H1 (cell line): Measurements from ENCODE around the gene CALM1. TPM values are rescaled to one million over a fixed set of nuclear protein-coding genes. Genes with fewer than 3 reads are reported as not detected.

Source experiments
- CTCF ChIA-PET: fragments of 300-600 bp; sonication (Branson Sonifier 250); formaldehyde crosslinking; loops from one replicate; lab custom pipeline; 2021; ENCODE audit not compliant: partially characterized antibody; lab: Charles Lee
- POLR2A ChIA-PET: fragments of 300-600 bp; sonication (Branson Sonifier 250); formaldehyde crosslinking; loops from one replicate; lab custom pipeline; 2021; ENCODE audit warnings: inconsistent platforms; ENCODE audit not compliant: partially characterized antibody; lab: Charles Lee
- DNase-seq, 2 experiments: peaks; one replicate each; pipeline versions ENCODE4 v3.0.0 to v3.0.0-alpha.2; 2010 to 2022; ENCODE audit warnings: low spot score in 2 of 2, low read depth in 1 of 2, mixed read lengths in 1 of 2
- FAIRE-seq: peaks from 2 replicates; lab custom pipeline; 2011; peaks lifted over from hg19 to GRCh38; lab: Jason Lieb, UNC
- H2AFZ ChIP-seq: 2 replicates; pipeline ENCODE4 v1.8.1; 2012; ENCODE audit warnings: low read length, inconsistent platforms
- H2AK5ac ChIP-seq: 2 replicates; pipeline ENCODE4 v1.6.1; 2013; ENCODE audit warnings: low read depth, low read length
- H2BK120ac ChIP-seq: replicated peaks from 2 replicates; pipeline ENCODE3; 2013; ENCODE audit warnings: low read depth, low read length, inconsistent platforms
- H2BK12ac ChIP-seq: 2 replicates; pipeline ENCODE4 v1.6.1; 2013; ENCODE audit warnings: low read depth, low read length
- H2BK15ac ChIP-seq: 2 replicates; pipeline ENCODE4 v1.6.1; 2013; ENCODE audit warnings: low read length
- H2BK20ac ChIP-seq: 2 replicates; pipeline ENCODE4 v1.6.1; 2013; ENCODE audit warnings: low read length
- H2BK5ac ChIP-seq: 2 replicates; pipeline ENCODE4 v1.6.1; 2013; ENCODE audit warnings: low read depth, low read length
- H3K14ac ChIP-seq: 2 replicates; pipeline ENCODE4 v1.6.1; 2013; ENCODE audit warnings: inconsistent platforms; ENCODE audit not compliant: insufficient read length
- H3K18ac ChIP-seq: 2 replicates; pipeline ENCODE4 v1.6.1; 2013; ENCODE audit warnings: low read length; ENCODE audit errors: extremely low read depth
- H3K23ac ChIP-seq: 2 replicates; pipeline ENCODE4 v1.6.1; 2013; ENCODE audit warnings: inconsistent platforms; ENCODE audit not compliant: insufficient read length
- H3K23me2 ChIP-seq: 2 replicates; pipeline ENCODE4 v1.6.1; 2013; ENCODE audit warnings: low read depth, low read length
- H3K27ac ChIP-seq: 2 replicates; pipeline ENCODE4 v1.6.1; 2011; ENCODE audit warnings: low read depth, low read length, inconsistent platforms
- H3K27me3 ChIP-seq, 4 experiments: replicated peaks in 1 of 4; 1 replicate in 1 of 4; 2 replicates in 3 of 4; pipeline versions ENCODE4 v1.6.1 to v1.8.1; 2011 to 2013; ENCODE audit warnings: low read length in 3 of 4, mild to moderate bottlenecking in 3 of 4, inconsistent platforms in 2 of 4, mixed read lengths in 2 of 4, moderate library complexity in 1 of 4; ENCODE audit not compliant: control insufficient read depth in 3 of 4, insufficient read depth in 3 of 4; ENCODE audit errors: extremely low read depth in 1 of 4
- H3K36me3 ChIP-seq, 4 experiments: 2 replicates each; pipeline versions ENCODE4 v1.6.1 to v1.8.1; 2011 to 2013; ENCODE audit warnings: mild to moderate bottlenecking in 4 of 4, low read length in 3 of 4, moderate library complexity in 2 of 4, control low read depth in 1 of 4, inconsistent platforms in 1 of 4; ENCODE audit not compliant: insufficient read depth in 4 of 4, control insufficient read depth in 2 of 4
- H3K4ac ChIP-seq: replicated peaks from 2 replicates; pipeline ENCODE3; 2013; ENCODE audit warnings: low read length, low read depth, mixed read lengths, inconsistent platforms; ENCODE audit not compliant: insufficient read length
- H3K4me1 ChIP-seq, 4 experiments: replicated peaks in 1 of 4; 1 replicate in 1 of 4; 2 replicates in 3 of 4; pipeline versions ENCODE4 v1.6.1 to v1.8.1; 2011 to 2013; ENCODE audit warnings: low read length in 3 of 4, inconsistent platforms in 2 of 4, mixed read lengths in 1 of 4; ENCODE audit not compliant: insufficient read depth in 4 of 4, control insufficient read depth in 3 of 4
- H3K4me2 ChIP-seq, 2 experiments: 2 replicates each; pipeline versions ENCODE4 v1.6.1 to v1.8.1; 2011 to 2013; ENCODE audit warnings: low read depth in 2 of 2, low read length in 2 of 2, control low read depth in 1 of 2, inconsistent platforms in 1 of 2, mild to moderate bottlenecking in 1 of 2; ENCODE audit not compliant: insufficient read depth in 1 of 2
- H3K4me3 ChIP-seq, 4 experiments: fragments of 200-600, 300-600 bp in 1 of 4; sonication (generic), shearing (Covaris generic), sonication (Bioruptor Twin) in 1 of 4; 2 replicates each; pipeline versions ENCODE4 v1.5.1 to v1.8.1; 2011 to 2016; ENCODE audit warnings: low read length in 4 of 4, low read depth in 3 of 4, control low read depth in 2 of 4, inconsistent platforms in 2 of 4, mild to moderate bottlenecking in 2 of 4, mixed read lengths in 1 of 4, moderate library complexity in 1 of 4; ENCODE audit not compliant: insufficient read depth in 2 of 4; ENCODE audit errors: extremely low read depth in 1 of 4
- H3K56ac ChIP-seq: replicated peaks from 2 replicates; pipeline ENCODE3; 2013; ENCODE audit warnings: low read depth, mild to moderate bottlenecking, mixed read lengths, low read length, inconsistent platforms; ENCODE audit not compliant: insufficient read length
- H3K79me1 ChIP-seq: 2 replicates; pipeline ENCODE4 v1.6.1; 2013; ENCODE audit warnings: low read depth, low read length, control low read depth
- H3K79me2 ChIP-seq, 2 experiments: 2 replicates each; pipeline versions ENCODE4 v1.6.1 to v1.8.1; 2012 to 2013; ENCODE audit warnings: low read length in 2 of 2, mild to moderate bottlenecking in 2 of 2, inconsistent platforms in 1 of 2; ENCODE audit not compliant: insufficient read depth in 2 of 2, control insufficient read depth in 1 of 2
- H3K9ac ChIP-seq, 4 experiments: replicated peaks in 1 of 4; 1 replicate in 1 of 4; 2 replicates in 3 of 4; pipeline versions ENCODE4 v1.6.1 to v1.8.1; 2011 to 2013; ENCODE audit warnings: low read depth in 3 of 4, low read length in 3 of 4, control low read depth in 2 of 4, mild to moderate bottlenecking in 2 of 4, moderate library complexity in 2 of 4, inconsistent platforms in 1 of 4; ENCODE audit errors: extremely low read depth in 1 of 4
- H3K9me3 ChIP-seq, 2 experiments: 2 replicates each; pipeline versions ENCODE4 v1.6.1 to v1.8.1; 2012 to 2013; ENCODE audit warnings: mild to moderate bottlenecking in 2 of 2, moderate library complexity in 2 of 2, control low read depth in 1 of 2, inconsistent platforms in 1 of 2, low read depth in 1 of 2, low read length in 1 of 2, mixed read lengths in 1 of 2; ENCODE audit not compliant: insufficient read depth in 2 of 2
- H4K20me1 ChIP-seq, 2 experiments: replicated peaks in 1 of 2; 2 replicates each; pipeline versions ENCODE3 to v1.8.1; 2011 to 2013; ENCODE audit warnings: inconsistent platforms in 2 of 2, low read length in 2 of 2, mild to moderate bottlenecking in 1 of 2; ENCODE audit not compliant: insufficient read depth in 2 of 2, control insufficient read depth in 1 of 2
- H4K5ac ChIP-seq: 2 replicates; pipeline ENCODE4 v1.6.1; 2013; ENCODE audit warnings: low read length, low read depth, mixed read lengths, inconsistent platforms; ENCODE audit not compliant: insufficient read length
- H4K8ac ChIP-seq: 2 replicates; pipeline ENCODE4 v1.8.0; 2013; ENCODE audit warnings: mild to moderate bottlenecking, moderate library complexity, low read length, inconsistent platforms; ENCODE audit not compliant: insufficient read depth; ENCODE audit errors: extremely low read depth
- H4K91ac ChIP-seq: replicated peaks from 2 replicates; pipeline ENCODE3; 2013; ENCODE audit warnings: low read length, mixed read lengths, inconsistent platforms; ENCODE audit not compliant: insufficient read length
- CBX5 ChIP-seq: fragments of 300-800, 300-1000 bp; sonication (generic); IDR thresholded peaks from 2 replicates; pipeline ENCODE4 v1.7.1; 2016; ENCODE audit warnings: antibody characterized with exemption, low read length, low read depth
- CHD1 ChIP-seq: IDR thresholded peaks from 2 replicates; pipeline ENCODE4 v1.6.1; 2012; ENCODE audit warnings: low read depth, low read length, improper control_type of control experiment
- EP300 ChIP-seq, 2 experiments: IDR thresholded peaks; 1 replicate in 1 of 2; 2 replicates in 1 of 2; pipeline ENCODE4 v1.6.1; 2011 to 2012; ENCODE audit warnings: low read depth in 2 of 2, low read length in 2 of 2, mild to moderate bottlenecking in 2 of 2, borderline replicate concordance in 1 of 2, inconsistent platforms in 1 of 2, moderate library complexity in 1 of 2
- EZH2 ChIP-seq: fragments of 200-600 bp; sonication (generic); IDR thresholded peaks from 2 replicates; pipeline ENCODE4 v1.7.1; 2012; ENCODE audit warnings: low read depth, mild to moderate bottlenecking, moderate library complexity, low read length, inconsistent platforms; ENCODE audit not compliant: severe bottlenecking
- GTF2F1 ChIP-seq: IDR thresholded peaks from 2 replicates; pipeline ENCODE4 v1.6.1; 2012; ENCODE audit warnings: low read depth, low read length, improper control_type of control experiment, borderline replicate concordance
- HDAC2 ChIP-seq, 2 experiments: fragments of 300-600 bp in 1 of 2; sonication (generic) in 1 of 2; IDR thresholded peaks; 2 replicates each; pipeline ENCODE4 v1.6.1; 2011 to 2012; ENCODE audit warnings: low read depth in 2 of 2, low read length in 2 of 2, mild to moderate bottlenecking in 2 of 2, moderate library complexity in 2 of 2, borderline replicate concordance in 1 of 2, inconsistent platforms in 1 of 2
- HDAC6 ChIP-seq: IDR thresholded peaks from one replicate; pipeline ENCODE4 v1.7.1; 2012; ENCODE audit warnings: low read depth, mild to moderate bottlenecking, inconsistent platforms, low read length, moderate library complexity
- JUN ChIP-seq: IDR thresholded peaks from 2 replicates; pipeline ENCODE4 v1.6.1; 2011; ENCODE audit warnings: low read depth, mild to moderate bottlenecking, improper control_type of control experiment, low read length
- KDM1A ChIP-seq: fragments of 200-600, 300-600 bp; sonication (generic); IDR thresholded peaks from 2 replicates; pipeline ENCODE4 v1.7.1; 2016; ENCODE audit warnings: mild to moderate bottlenecking, low read length, borderline replicate concordance
- POU5F1 ChIP-seq: IDR thresholded peaks from 2 replicates; pipeline ENCODE4 v1.6.1; 2011; ENCODE audit warnings: low read depth, mild to moderate bottlenecking, low read length, moderate library complexity
- SUZ12 ChIP-seq: fragments of 200-600 bp; sonication (generic); IDR thresholded peaks from 2 replicates; pipeline ENCODE4 v1.6.1; 2012; ENCODE audit warnings: mild to moderate bottlenecking, inconsistent platforms, low read length, moderate library complexity, mixed read lengths
- TAF7 ChIP-seq: optimal IDR thresholded peaks from 2 replicates; pipeline ENCODE3; 2011; ENCODE audit warnings: low read depth, mild to moderate bottlenecking, inconsistent platforms, low read length, moderate library complexity, borderline replicate concordance
- WGBS, 2 experiments: shearing (Covaris generic) in 1 of 2; methylation state at CpG; one replicate each; pipeline versions ENCODE4 v1.1.6 to v1.1.7; 2013 to 2015; ENCODE audit warnings: low lambda C conversion rate in 2 of 2, mixed read lengths in 2 of 2, inconsistent platforms in 1 of 2, low coverage in 1 of 2, missing lambda C conversion rate in 1 of 2; ENCODE audit not compliant: insufficient replicate concordance in 2 of 2, insufficient coverage in 1 of 2, insufficient read length in 1 of 2; ENCODE audit errors: extremely low coverage in 1 of 2, missing lambda C conversion rate in 1 of 2; 5-methylcytosine and 5-hydroxymethylcytosine counted together
- polyA plus RNA-seq, 7 experiments: library from polyadenylated mRNA; depleted of rRNA in 3 of 7; stranded (reverse) in 5 of 7; unstranded in 2 of 7; fragments of >200 nt in 5 of 7; fragments of 200-250 nt in 2 of 7; gene quantifications; 1 replicate in 5 of 7; 2 replicates in 1 of 7; 4 replicates in 1 of 7; pipeline versions ENCODE4 v1.2.1 to v1.2.3, GENCODE V29; 2011 to 2013; ENCODE audit warnings: missing spikeins in 2 of 7, mixed read lengths in 2 of 7
- total RNA-seq: library from RNA; stranded (reverse); fragmentation: NEBNext Ultra II Directional; extraction: Animal tissue kit (Norgen Biotek cat#: 25700); gene quantifications from 2 replicates; pipeline ENCODE4 v1.2.1, GENCODE V29; 2021

The CALM1 gene
- total and polyA plus RNA-seq, 2 of the 8 experiments (the other 6 are each of a cell fraction or from before 2014, with no cell fraction given) = 285 to 422 TPM

DNA sequence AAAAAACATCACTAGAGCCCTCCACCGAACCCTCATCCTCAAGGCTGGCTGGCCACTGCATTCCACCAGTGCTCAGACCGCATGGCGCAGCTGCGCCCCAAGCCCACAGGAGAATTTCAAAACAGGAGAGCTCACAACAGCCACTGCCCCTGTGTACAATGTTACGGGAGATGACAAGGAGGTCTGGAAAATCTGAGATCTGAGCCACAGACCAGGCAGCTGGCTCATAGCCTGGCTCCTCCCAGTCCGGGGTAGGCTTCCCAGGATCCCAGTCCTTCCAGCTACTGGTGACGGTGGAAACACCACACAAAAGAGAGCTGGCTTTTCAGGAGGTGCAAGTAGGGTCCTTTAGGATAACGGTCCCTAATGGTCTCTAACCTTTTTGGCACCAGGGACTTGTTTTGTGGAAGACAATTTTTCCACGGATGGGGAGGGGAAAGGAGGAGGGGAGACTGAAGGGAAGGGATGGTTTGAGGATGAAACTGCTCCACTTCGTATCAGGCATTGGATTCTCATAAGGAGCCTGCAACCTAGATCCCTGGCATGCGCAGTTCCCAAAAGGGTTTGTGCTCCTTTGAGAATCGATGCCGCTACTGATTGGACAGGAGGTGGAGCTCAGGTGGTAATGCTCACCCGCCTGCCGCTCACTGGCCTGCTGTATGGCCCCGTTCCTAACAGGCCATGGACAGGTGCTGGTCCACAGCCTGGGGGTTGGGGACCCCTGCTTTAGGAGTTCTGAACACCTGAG lies 42.1 kb upstream of the CALM1 start:
- CTCF ChIA-PET = interaction anchor here (0.6 to 1.3 kb wide), 3 partner anchors 28 to 377 kb away, joined by 3 to 5 read pairs (median 3); no protein-coding TSS in a partner anchor
- TF ChIP-seq POU5F1 (no peak), HDAC6 (no peak), SUZ12 (no peak), GTF2F1 (no peak), EZH2 (no peak), KDM1A (no peak), TAF7 (no peak), CBX5 (no peak), CHD1 (no peak), HDAC2 (IDR thresholded peaks at IDR 0.05; ENCODE audit: borderline replicate concordance in 1 of 2, low read depth in 2 of 2, low read length in 2 of 2) (no peak), JUN (no peak), EP300 (IDR thresholded peaks at IDR 0.05; ENCODE audit: borderline replicate concordance in 1 of 2, low read depth in 2 of 2, low read length in 2 of 2) (no peak)

More for the DNA sequence above, 42.1 kb upstream of the CALM1 start:
- Histone ChIP-seq H2BK5ac (no peak overlapping the region), H2BK15ac (no peak overlapping the region), H4K5ac (no peak overlapping the region), H2AK5ac (no peak overlapping the region), H4K91ac (no peak overlapping the region), H2BK12ac (0 out of 2 replicates have a peak overlapping the region, but pooled peaks have one; percentile 9), H3K36me3 (no peaks in the 10 kb centered on the region), H3K4me2 (no peak overlapping the region), H3K18ac (no peak overlapping the region), H3K79me2 (no peaks in the 10 kb centered on the region), H2BK20ac (no peak overlapping the region), H2AFZ (peak overlapping the region; percentile 35; the same call in 1 of the 2 replicates), H3K23me2 (no peaks in the 10 kb centered on the region; the same call in 1 of the 2 replicates), H3K23ac (no peak overlapping the region), H3K27ac (no peak overlapping the region), H3K4me1 (no peaks in the 10 kb centered on the region), H3K9ac (no peak overlapping the region), H3K9me3 (no peaks in the 10 kb centered on the region), H3K79me1 (no peaks in the 10 kb centered on the region), H4K20me1 (no peaks in the 10 kb centered on the region), H3K27me3 (no peaks in the 10 kb centered on the region), H3K14ac (no peak overlapping the region), H3K56ac (no peak overlapping the region), H3K4ac (no peak overlapping the region), H2BK120ac (no peak overlapping the region), H4K8ac (no peak overlapping the region), H3K4me3 (no peak overlapping the region)
- POLR2A ChIA-PET = interaction anchor here (0.6 to 1.6 kb wide), 2 partner anchors 27 to 29 kb away, joined by 3 to 4 read pairs; no protein-coding TSS in a partner anchor
- WGBS, 2 experiments = 85% methylated on average over 16 of the region's 16 CpGs; no CpG with 5 or more reads in 1 of the 2 experiments
- DNase-seq (no peak), FAIRE-seq (no peak)
